Choroid plexus epithelial cell (primary cell): ENCODE data around the gene HINT3.

Experiments
- DNase-seq: peaks from one replicate; pipeline ENCODE4 v3.0.0-alpha.2; 2010; ENCODE audit warnings: low read depth
- H3K4me3 ChIP-seq: 2 replicates; pipeline ENCODE4 v1.5.1; 2011; ENCODE audit warnings: low read depth, mild to moderate bottlenecking, control low read depth, low read length, moderate library complexity
- CTCF ChIP-seq: conservative IDR thresholded peaks from 2 replicates; pipeline ENCODE4 v1.5.1; 2011; ENCODE audit warnings: low read depth, mild to moderate bottlenecking, control low read depth, inconsistent platforms, low read length, moderate library complexity

HINT3 gene

GRCh38 chr6:125985979-125986300 lies 29.4 kb downstream of the HINT3 start:
- DNase-seq = no peak
- peak overlapping the region; percentile 96 for H3K4me3 ChIP-seq
- TF ChIP-seq CTCF = no peak

GRCh38 chr6:125986301-125987025 lies 29.9 kb downstream of the HINT3 start, which contains the start of gene TRMT11:
TRMT11 (plus strand) TSS chr6:125986540; CDS start chr6:125986551, 11 bp downstream.
- DNase-seq = peak; percentile 89
- peak within 1 kb of the TSS; percentile 96 for H3K4me3 ChIP-seq
- peak; percentile 6 for TF ChIP-seq CTCF

GRCh38 chr6:125987026-125987617 lies 30.6 kb downstream of the HINT3 start:
- peak overlapping the region; percentile 96 for H3K4me3 ChIP-seq
- peak; percentile 41 for DNase-seq
- no peak for TF ChIP-seq CTCF

- no peak for DNase-seq
- no peak overlapping the region for H3K4me3 ChIP-seq
- no peak for TF ChIP-seq CTCF
Measured at GRCh38 chr6:125988280-125988679, 31.7 kb downstream of the HINT3 start.

- TF ChIP-seq CTCF = no peak
- peak; percentile 23 for DNase-seq
- H3K4me3 ChIP-seq = no peak overlapping the region
Measured at GRCh38 chr6:125989631-125990030, 33.1 kb downstream of the HINT3 start.

- no peak for DNase-seq
- TF ChIP-seq CTCF = no peak
- H3K4me3 ChIP-seq = no peak overlapping the region
Measured at GRCh38 chr6:125991653-125992052, 35.1 kb downstream of the HINT3 start.
